Measurements from ENCODE around the gene LEKR1. TPM values are rescaled to one million over a fixed set of nuclear protein-coding genes. Genes with fewer than 3 reads are reported as not detected.

Gene LEKR1
- polyA plus RNA-seq, 1 donor from 2014 or later, result 2.7 TPM

DNA sequence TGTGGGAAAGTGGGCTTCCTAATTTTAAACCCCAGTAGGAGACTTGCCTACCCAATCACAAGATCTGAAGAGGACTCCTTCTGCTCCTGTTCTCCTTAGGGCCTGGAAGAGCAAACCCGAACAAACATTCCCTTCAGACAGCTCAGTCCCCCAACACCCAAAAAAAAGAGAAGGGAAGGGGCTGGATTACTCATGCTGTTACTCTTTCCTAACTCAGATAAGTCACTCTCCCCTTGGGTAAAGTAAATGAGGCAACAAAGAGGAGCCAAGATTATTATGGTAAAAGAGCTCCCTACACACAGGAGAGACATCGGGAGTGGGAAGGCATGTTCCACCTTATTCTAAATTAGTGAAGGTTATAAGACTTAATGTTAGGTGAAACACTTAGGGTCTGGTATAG lies 18.1 kb upstream of the LEKR1 start:
- no peak overlapping the region for H3K4me3 ChIP-seq (ENCODE audit: low read length)
- no peak overlapping the region for H2AFZ ChIP-seq (ENCODE audit: low read depth, low read length)
- no peaks in the 10 kb centered on the region for H3K27me3 ChIP-seq (ENCODE audit: insufficient read depth, low read depth, low read length)
- no peaks in the 10 kb centered on the region for H3K36me3 ChIP-seq (ENCODE audit: insufficient read depth, low read length)
- no peaks in the 10 kb centered on the region for H3K9me2 ChIP-seq (ENCODE audit: insufficient read depth, low read length)
- no peak for TF ChIP-seq RAD21 (conservative IDR thresholded peaks at IDR 0.05)
- TF ChIP-seq EP300 (conservative IDR thresholded peaks at IDR 0.05; ENCODE audit: poor library complexity, severe bottlenecking), result no peak
- TF ChIP-seq, protein P1, sequence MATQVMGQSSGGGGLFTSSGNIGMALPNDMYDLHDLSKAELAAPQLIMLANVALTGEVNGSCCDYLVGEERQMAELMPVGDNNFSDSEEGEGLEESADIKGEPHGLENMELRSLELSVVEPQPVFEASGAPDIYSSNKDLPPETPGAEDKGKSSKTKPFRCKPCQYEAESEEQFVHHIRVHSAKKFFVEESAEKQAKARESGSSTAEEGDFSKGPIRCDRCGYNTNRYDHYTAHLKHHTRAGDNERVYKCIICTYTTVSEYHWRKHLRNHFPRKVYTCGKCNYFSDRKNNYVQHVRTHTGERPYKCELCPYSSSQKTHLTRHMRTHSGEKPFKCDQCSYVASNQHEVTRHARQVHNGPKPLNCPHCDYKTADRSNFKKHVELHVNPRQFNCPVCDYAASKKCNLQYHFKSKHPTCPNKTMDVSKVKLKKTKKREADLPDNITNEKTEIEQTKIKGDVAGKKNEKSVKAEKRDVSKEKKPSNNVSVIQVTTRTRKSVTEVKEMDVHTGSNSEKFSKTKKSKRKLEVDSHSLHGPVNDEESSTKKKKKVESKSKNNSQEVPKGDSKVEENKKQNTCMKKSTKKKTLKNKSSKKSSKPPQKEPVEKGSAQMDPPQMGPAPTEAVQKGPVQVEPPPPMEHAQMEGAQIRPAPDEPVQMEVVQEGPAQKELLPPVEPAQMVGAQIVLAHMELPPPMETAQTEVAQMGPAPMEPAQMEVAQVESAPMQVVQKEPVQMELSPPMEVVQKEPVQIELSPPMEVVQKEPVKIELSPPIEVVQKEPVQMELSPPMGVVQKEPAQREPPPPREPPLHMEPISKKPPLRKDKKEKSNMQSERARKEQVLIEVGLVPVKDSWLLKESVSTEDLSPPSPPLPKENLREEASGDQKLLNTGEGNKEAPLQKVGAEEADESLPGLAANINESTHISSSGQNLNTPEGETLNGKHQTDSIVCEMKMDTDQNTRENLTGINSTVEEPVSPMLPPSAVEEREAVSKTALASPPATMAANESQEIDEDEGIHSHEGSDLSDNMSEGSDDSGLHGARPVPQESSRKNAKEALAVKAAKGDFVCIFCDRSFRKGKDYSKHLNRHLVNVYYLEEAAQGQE (IDR thresholded peaks at IDR 0.05; ENCODE audit: borderline replicate concordance), result no peak
- no peak for TF ChIP-seq SMC3 (conservative IDR thresholded peaks at IDR 0.05; ENCODE audit: poor library complexity)
- TF ChIP-seq TAF1 (IDR thresholded peaks at IDR 0.05; ENCODE audit: low read depth), result no peak
- no peak for TF ChIP-seq MXI1 (conservative IDR thresholded peaks at IDR 0.05; ENCODE audit: poor library complexity, severe bottlenecking)
- TF ChIP-seq EZH2 (IDR thresholded peaks at IDR 0.05; ENCODE audit: borderline replicate concordance, insufficient read depth, low read length, poor library complexity, severe bottlenecking), result no peak
- TF ChIP-seq, protein P2, sequence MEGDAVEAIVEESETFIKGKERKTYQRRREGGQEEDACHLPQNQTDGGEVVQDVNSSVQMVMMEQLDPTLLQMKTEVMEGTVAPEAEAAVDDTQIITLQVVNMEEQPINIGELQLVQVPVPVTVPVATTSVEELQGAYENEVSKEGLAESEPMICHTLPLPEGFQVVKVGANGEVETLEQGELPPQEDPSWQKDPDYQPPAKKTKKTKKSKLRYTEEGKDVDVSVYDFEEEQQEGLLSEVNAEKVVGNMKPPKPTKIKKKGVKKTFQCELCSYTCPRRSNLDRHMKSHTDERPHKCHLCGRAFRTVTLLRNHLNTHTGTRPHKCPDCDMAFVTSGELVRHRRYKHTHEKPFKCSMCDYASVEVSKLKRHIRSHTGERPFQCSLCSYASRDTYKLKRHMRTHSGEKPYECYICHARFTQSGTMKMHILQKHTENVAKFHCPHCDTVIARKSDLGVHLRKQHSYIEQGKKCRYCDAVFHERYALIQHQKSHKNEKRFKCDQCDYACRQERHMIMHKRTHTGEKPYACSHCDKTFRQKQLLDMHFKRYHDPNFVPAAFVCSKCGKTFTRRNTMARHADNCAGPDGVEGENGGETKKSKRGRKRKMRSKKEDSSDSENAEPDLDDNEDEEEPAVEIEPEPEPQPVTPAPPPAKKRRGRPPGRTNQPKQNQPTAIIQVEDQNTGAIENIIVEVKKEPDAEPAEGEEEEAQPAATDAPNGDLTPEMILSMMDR (IDR thresholded peaks at IDR 0.05; ENCODE audit: poor library complexity, severe bottlenecking), result no peak
- TF ChIP-seq POLR2AphosphoS5 (IDR thresholded peaks at IDR 0.05), result no peak
- no peaks in the 10 kb centered on the region for H3F3A ChIP-seq (ENCODE audit: insufficient read depth, low read length, poor library complexity, severe bottlenecking)
- H3K9ac ChIP-seq (ENCODE audit: low read length), result no peak overlapping the region
- H4K20me1 ChIP-seq (ENCODE audit: insufficient read depth), result no peaks in the 10 kb centered on the region
- no peak overlapping the region for H3K4me2 ChIP-seq (ENCODE audit: low read length)
- no peak overlapping the region for H3K27ac ChIP-seq (ENCODE audit: low read length)
- H3K79me2 ChIP-seq (replicated peaks; ENCODE audit: insufficient read depth, low read length), result no peaks in the 10 kb centered on the region
- H3K9me3 ChIP-seq (ENCODE audit: low read length), result no peaks in the 10 kb centered on the region

GRCh38 chr3:156811089-156811862 lies 14.9 kb upstream of the LEKR1 start:
- H3K27ac ChIP-seq (ENCODE audit: low read length), result no peak overlapping the region
- no peak overlapping the region for H2AFZ ChIP-seq (ENCODE audit: low read depth, low read length)
- no peaks in the 10 kb centered on the region for H3K9me3 ChIP-seq (ENCODE audit: low read length)
- no peaks in the 10 kb centered on the region for H3K9me2 ChIP-seq (ENCODE audit: insufficient read depth, low read length)
- peaks cover 9% of the 10 kb centered on the region for H3K27me3 ChIP-seq (ENCODE audit: insufficient read depth, low read depth, low read length)
- no peak overlapping the region for H3K4me3 ChIP-seq (ENCODE audit: low read length)
- no peaks in the 10 kb centered on the region for H3K36me3 ChIP-seq (ENCODE audit: insufficient read depth, low read length)
- H3K79me2 ChIP-seq (replicated peaks; ENCODE audit: insufficient read depth, low read length), result no peaks in the 10 kb centered on the region
- no peak for TF ChIP-seq TAF1 (IDR thresholded peaks at IDR 0.05; ENCODE audit: low read depth)
- TF ChIP-seq, protein P1 (IDR thresholded peaks at IDR 0.05; ENCODE audit: borderline replicate concordance), result no peak
- TF ChIP-seq EP300 (conservative IDR thresholded peaks at IDR 0.05; ENCODE audit: poor library complexity, severe bottlenecking), result no peak
- no peak for TF ChIP-seq POLR2AphosphoS5 (IDR thresholded peaks at IDR 0.05)
- no peak for TF ChIP-seq MXI1 (conservative IDR thresholded peaks at IDR 0.05; ENCODE audit: poor library complexity, severe bottlenecking)
- no peak for TF ChIP-seq SMC3 (conservative IDR thresholded peaks at IDR 0.05; ENCODE audit: poor library complexity)
- TF ChIP-seq EZH2 (IDR thresholded peaks at IDR 0.05; ENCODE audit: borderline replicate concordance, insufficient read depth, low read length, poor library complexity, severe bottlenecking), result no peak
- TF ChIP-seq, protein P2 (IDR thresholded peaks at IDR 0.05; ENCODE audit: poor library complexity, severe bottlenecking), result no peak
- TF ChIP-seq RAD21 (conservative IDR thresholded peaks at IDR 0.05), result no peak
- H3K9ac ChIP-seq (ENCODE audit: low read length), result no peak overlapping the region
- H3K4me2 ChIP-seq (ENCODE audit: low read length), result no peak overlapping the region
- no peaks in the 10 kb centered on the region for H4K20me1 ChIP-seq (ENCODE audit: insufficient read depth)
- H3F3A ChIP-seq (ENCODE audit: insufficient read depth, low read length, poor library complexity, severe bottlenecking), result no peaks in the 10 kb centered on the region

Data from neural cell (in vitro differentiated cells).